Brain microvascular endothelial cell (primary cell): ENCODE data around the gene HMGXB4.

ENCODE experiments used
- DNase-seq: peaks from one replicate; pipeline ENCODE4 v3.0.0-alpha.2; 2020
- H3K27ac ChIP-seq: fragments of 250-450 bp; sonication (Bioruptor Pico); 2 replicates; pipeline ENCODE4 v1.5.1; 2020; ENCODE audit warnings: mild to moderate bottlenecking, moderate library complexity
- H3K27me3 ChIP-seq: fragments of 250-450 bp; sonication (Bioruptor Pico); replicated peaks from 2 replicates; pipeline ENCODE4 v1.5.1; 2020; ENCODE audit warnings: mild to moderate bottlenecking
- H3K36me3 ChIP-seq: fragments of 250-450 bp; sonication (Bioruptor Pico); replicated peaks from 2 replicates; pipeline ENCODE4 v1.5.1; 2020; ENCODE audit warnings: mild to moderate bottlenecking
- H3K4me3 ChIP-seq: 2 replicates; pipeline ENCODE4 v1.5.1; 2011; ENCODE audit warnings: low read depth, mild to moderate bottlenecking, control low read depth, low read length, moderate library complexity
- in situ Hi-C: cut with HindIII; loops from 2 replicates; pipeline ENCODE4 v1.10.0; 2017; ENCODE audit warnings: low sequenced_read_pairs, low pct_ligation_motif_present
- TF ChIP-seq, protein P1 (sequence below): IDR thresholded peaks from 2 replicates; pipeline ENCODE4 v1.5.1; 2011; ENCODE audit warnings: low read depth, mild to moderate bottlenecking, moderate library complexity, low read length, control low read depth, inconsistent platforms; ENCODE audit errors: missing control alignments

HMGXB4 gene

DNA sequence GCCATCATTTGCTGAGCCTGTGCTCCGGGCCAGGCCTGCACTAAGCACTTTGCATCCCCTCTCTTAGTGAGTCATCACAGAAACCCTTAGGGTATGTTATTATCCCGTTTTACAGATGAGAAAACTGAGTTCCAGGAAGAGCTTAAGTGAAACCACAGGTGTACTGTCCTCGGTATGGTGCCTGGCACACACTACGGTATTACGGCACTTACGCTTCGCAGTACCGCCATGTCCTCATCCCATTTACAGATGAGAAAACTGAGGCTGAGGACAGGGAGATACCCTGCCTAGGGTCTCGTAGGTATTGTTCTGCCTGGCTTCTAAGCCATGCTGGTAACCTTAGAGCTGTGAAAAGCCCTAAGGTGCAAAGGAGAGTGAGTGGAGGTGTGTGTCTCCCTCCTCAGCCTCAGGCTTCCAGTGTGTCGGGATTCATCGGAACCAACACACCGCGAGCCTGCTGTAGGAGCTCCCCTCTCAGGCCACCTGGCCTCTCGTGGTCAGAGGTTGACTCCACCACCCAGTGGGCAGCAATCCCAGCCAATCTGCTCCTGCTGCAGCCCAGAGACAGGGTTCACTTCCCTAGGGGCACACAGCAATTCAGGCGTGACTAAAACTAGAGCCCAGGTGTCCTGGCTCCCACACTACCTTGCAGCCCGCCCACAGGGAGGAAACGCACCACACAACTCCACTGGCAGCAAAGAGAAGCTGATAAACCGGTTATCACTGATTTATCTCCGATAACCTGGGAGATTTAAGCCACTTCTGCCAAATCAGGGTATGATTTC, 84.0 kb downstream of the HMGXB4 start:
- in situ Hi-C loops: no loop called here
- Histone ChIP-seq H3K4me3 (no peak overlapping the region), H3K36me3 (peaks cover 30% of the 10 kb centered on the region), H3K27ac (no peak overlapping the region), H3K27me3 (no peaks in the 10 kb centered on the region)
- TF ChIP-seq, protein P1, sequence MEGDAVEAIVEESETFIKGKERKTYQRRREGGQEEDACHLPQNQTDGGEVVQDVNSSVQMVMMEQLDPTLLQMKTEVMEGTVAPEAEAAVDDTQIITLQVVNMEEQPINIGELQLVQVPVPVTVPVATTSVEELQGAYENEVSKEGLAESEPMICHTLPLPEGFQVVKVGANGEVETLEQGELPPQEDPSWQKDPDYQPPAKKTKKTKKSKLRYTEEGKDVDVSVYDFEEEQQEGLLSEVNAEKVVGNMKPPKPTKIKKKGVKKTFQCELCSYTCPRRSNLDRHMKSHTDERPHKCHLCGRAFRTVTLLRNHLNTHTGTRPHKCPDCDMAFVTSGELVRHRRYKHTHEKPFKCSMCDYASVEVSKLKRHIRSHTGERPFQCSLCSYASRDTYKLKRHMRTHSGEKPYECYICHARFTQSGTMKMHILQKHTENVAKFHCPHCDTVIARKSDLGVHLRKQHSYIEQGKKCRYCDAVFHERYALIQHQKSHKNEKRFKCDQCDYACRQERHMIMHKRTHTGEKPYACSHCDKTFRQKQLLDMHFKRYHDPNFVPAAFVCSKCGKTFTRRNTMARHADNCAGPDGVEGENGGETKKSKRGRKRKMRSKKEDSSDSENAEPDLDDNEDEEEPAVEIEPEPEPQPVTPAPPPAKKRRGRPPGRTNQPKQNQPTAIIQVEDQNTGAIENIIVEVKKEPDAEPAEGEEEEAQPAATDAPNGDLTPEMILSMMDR: no peak
- no peak for DNase-seq

DNA sequence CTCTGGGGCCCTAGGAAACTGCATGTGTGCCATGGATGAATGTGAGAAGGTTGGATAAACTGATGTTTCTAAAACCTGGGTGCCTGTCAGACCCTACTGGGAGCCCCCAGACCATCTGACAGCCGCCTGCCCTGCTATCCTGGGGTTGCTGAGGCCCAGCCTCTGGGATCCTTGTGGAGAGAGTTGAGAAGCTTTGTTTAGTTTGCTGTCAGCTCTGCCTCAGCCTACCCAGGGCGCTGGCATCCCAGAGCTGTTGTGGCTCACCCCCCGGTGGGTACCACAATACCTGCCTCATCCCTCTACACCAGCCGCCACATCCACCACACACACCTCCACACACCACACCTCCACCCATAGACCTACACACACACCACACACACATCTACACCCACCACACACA, 85.1 kb downstream of the HMGXB4 start:
- TF ChIP-seq, protein P1: no peak
- peaks cover 26% of the 10 kb centered on the region for H3K36me3 ChIP-seq
- in situ Hi-C loops: no loop called here
- no peak for DNase-seq
- no peak overlapping the region for H3K4me3 ChIP-seq
- H3K27ac ChIP-seq: no peak overlapping the region
- H3K27me3 ChIP-seq: no peaks in the 10 kb centered on the region

DNA sequence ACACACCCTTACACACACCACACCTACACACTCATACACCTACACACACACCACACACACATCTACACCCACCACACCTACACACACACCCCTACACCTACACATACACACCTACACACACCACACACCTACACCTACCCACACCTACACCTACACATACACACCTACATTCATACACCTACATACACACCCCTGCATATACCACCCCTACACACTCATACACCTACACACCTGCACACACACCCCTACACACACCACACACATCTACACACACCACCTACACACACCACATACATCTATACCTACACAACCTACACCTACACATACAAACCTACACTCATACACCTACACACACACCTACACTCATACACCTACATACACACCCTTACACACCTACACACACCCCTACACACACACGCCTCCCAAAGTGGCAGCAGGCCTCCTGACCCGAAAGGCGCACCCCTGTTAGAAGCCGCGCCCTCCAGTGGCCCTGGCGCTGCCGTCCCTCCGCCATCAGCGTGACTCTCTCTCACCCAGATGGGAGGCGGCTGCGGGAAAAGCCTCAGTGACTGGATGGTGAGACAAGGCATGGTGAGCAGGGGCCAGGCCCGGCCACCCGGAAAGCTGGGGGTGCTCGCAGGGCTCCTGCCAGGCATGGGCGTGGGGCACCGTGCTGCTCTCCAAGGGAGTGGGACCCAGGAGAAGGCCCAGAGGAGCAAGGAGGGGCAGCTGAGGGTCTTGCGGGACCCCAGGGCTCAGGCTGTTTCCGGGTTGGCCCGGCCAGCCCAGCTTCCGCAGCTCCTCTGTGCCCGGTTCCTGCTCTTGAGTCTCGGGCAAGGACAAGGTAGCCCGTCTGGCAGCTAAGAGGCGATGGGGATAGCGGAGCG, 86.6 kb downstream of the HMGXB4 start:
- no peak for DNase-seq
- H3K27me3 ChIP-seq: no peaks in the 10 kb centered on the region
- TF ChIP-seq, protein P1: no peak
- in situ Hi-C loops: no loop called here
- peaks cover 13% of the 10 kb centered on the region for H3K36me3 ChIP-seq
- H3K27ac ChIP-seq: no peak overlapping the region
- H3K4me3 ChIP-seq: no peak overlapping the region

DNA sequence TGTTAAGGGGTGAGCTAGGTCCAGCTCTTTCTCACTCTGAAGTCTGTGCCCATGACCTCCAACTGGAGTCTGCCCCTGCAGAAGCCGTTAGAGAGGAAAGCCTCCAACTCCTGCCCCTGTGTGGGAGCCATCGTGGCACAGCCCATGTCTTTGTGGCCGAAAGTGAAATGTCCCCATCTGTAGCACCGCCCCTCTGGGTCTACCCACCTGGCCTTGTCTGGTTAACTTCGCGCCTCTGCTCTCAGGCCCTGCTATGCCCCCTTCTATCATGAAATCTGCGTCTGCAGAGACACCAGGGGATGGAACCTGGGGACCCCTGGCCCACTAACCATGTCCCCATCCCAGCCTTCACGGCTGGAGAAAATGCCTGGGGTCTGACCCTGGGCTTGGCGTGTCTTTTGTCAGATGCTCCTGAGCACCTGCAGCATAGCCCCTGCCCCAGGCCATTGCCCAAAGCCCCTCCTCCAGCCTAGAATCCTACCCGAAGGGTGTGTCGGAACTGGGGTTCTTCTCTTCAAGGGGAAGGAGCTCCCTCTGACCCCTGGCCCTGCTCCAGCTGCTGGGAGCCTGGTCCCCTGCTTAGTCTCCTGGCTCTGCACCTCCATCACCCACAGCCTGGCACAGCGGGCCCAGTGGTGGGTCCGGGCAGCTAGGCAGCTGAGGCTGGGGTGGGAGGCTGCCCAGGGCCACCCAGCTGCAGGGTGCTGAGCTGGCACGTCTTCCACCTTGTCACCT, 87.8 kb downstream of the HMGXB4 start:
- H3K27me3 ChIP-seq: no peaks in the 10 kb centered on the region
- H3K4me3 ChIP-seq: no peak overlapping the region
- TF ChIP-seq, protein P1: no peak
- no peak overlapping the region for H3K27ac ChIP-seq
- in situ Hi-C loops: no loop called here
- DNase-seq: no peak
- peaks cover 13% of the 10 kb centered on the region for H3K36me3 ChIP-seq
